K562 (cell line): Measurements from ENCODE around the gene UTP25. TPM values are rescaled to one million over a fixed set of nuclear protein-coding genes. Genes with fewer than 3 reads are reported as not detected.

Experiments
- ATAC-seq: fragments of 200-7000 bp; cut with Tn5 transposase; 3 replicates; pipeline ENCODE4 v1.9.1; 2020; ENCODE audit warnings: moderate library complexity
- BruUV-seq: library from RNA; stranded (reverse); fragments of 400-500 nt; replicated peaks from 2 replicates; lab custom pipeline; 2021; lab: Mats Ljungman, UMichigan
- CTCF ChIA-PET: fragments of 300-600 bp; formaldehyde crosslinking; extraction: SDS; loops from one replicate; lab custom pipeline; 2021; ENCODE audit warnings: low intra/inter-chr PET ratio; lab: Yijun Ruan, JAX
- POLR2A ChIA-PET: fragments of 300-600, 350-650 bp; sonication (Branson Sonifier 250); formaldehyde crosslinking; extraction: SDS; loops from one replicate; lab custom pipeline; 2021; ENCODE audit warnings: antibody characterized with exemption, inconsistent platforms; lab: Yijun Ruan, JAX
- DNase-seq, 4 experiments: peaks; one replicate each; pipeline versions ENCODE4 v3.0.0 to v3.0.0-alpha.2; 2011 to 2018; ENCODE audit warnings: low spot score in 3 of 4, mixed read lengths in 3 of 4; ENCODE audit errors: extremely low read depth in 1 of 4
- FAIRE-seq: peaks from 2 replicates; lab custom pipeline; 2011; peaks lifted over from hg19 to GRCh38; lab: Jason Lieb, UNC
- H2AFZ ChIP-seq: 2 replicates; pipeline ENCODE4 v1.6.0; 2011; ENCODE audit warnings: low read depth, low read length, control low read depth, inconsistent platforms
- H3K27ac ChIP-seq: fragments of 200-600 bp; 3 replicates; pipeline ENCODE4 v1.8.0; 2011; ENCODE audit warnings: low read depth, mild to moderate bottlenecking, control low read depth, inconsistent platforms, low read length, moderate library complexity, mixed read lengths; ENCODE audit errors: extremely low read depth
- H3K27me3 ChIP-seq, 2 experiments: fragments of 300-600 bp in 1 of 2; 2 replicates in 1 of 2; 3 replicates in 1 of 2; pipeline versions ENCODE4 v1.6.0 to v1.8.0; 2011; ENCODE audit warnings: inconsistent platforms in 2 of 2, low read length in 2 of 2, mild to moderate bottlenecking in 1 of 2, mixed read lengths in 1 of 2, moderate library complexity in 1 of 2; ENCODE audit not compliant: control insufficient read depth in 2 of 2, insufficient read depth in 2 of 2
- H3K36me3 ChIP-seq: fragments of 300-600 bp; 3 replicates; pipeline ENCODE4 v1.8.0; 2011; ENCODE audit warnings: mild to moderate bottlenecking, low read length, inconsistent platforms; ENCODE audit not compliant: control insufficient read depth, insufficient read depth
- H3K4me1 ChIP-seq, 2 experiments: fragments of 200-600 bp in 1 of 2; replicated peaks in 1 of 2; 2 replicates in 1 of 2; 3 replicates in 1 of 2; pipeline versions ENCODE4 v1.5.1 to v1.8.0; 2011; ENCODE audit warnings: inconsistent platforms in 2 of 2, low read length in 2 of 2, mild to moderate bottlenecking in 1 of 2, mixed read lengths in 1 of 2, moderate library complexity in 1 of 2; ENCODE audit not compliant: control insufficient read depth in 2 of 2, insufficient read depth in 2 of 2
- H3K4me2 ChIP-seq: 2 replicates; pipeline ENCODE4 v1.6.1; 2011; ENCODE audit warnings: low read length, control low read depth, inconsistent platforms, mixed read lengths; ENCODE audit not compliant: insufficient read depth
- H3K4me3 ChIP-seq: fragments of 200-600 bp; sonication (generic), shearing (Covaris generic); 2 replicates; pipeline ENCODE4 v1.5.1; 2016; ENCODE audit warnings: control low read depth, inconsistent platforms
- H3K79me2 ChIP-seq: fragments of 200-600 bp; 3 replicates; pipeline ENCODE4 v1.8.0; 2011; ENCODE audit warnings: low read length, inconsistent platforms; ENCODE audit not compliant: control insufficient read depth, insufficient read depth
- H3K9ac ChIP-seq, 2 experiments: 2 replicates each; pipeline versions ENCODE4 v1.6.0 to v1.6.1; 2011; ENCODE audit warnings: low read depth in 2 of 2, low read length in 2 of 2, control low read depth in 1 of 2, inconsistent platforms in 1 of 2, mild to moderate bottlenecking in 1 of 2, mixed read lengths in 1 of 2; ENCODE audit not compliant: insufficient read depth in 1 of 2
- H3K9me1 ChIP-seq: one replicate; pipeline ENCODE4 v1.6.0; 2011; ENCODE audit warnings: inconsistent platforms, mild to moderate bottlenecking, low read length, moderate library complexity; ENCODE audit not compliant: control insufficient read depth, insufficient read depth
- H3K9me3 ChIP-seq: replicated peaks from 2 replicates; pipeline ENCODE4 v1.5.1; 2011; ENCODE audit warnings: low read depth, low read length, inconsistent platforms; ENCODE audit not compliant: control insufficient read depth, insufficient read depth
- H4K20me1 ChIP-seq: replicated peaks from 2 replicates; pipeline ENCODE4 v1.6.1; 2011; ENCODE audit warnings: low read length, inconsistent platforms, mixed read lengths; ENCODE audit not compliant: control insufficient read depth, insufficient read depth
- ARHGAP35 ChIP-seq: fragments of 450-650 bp; IDR thresholded peaks from 2 replicates; pipeline ENCODE4 v1.6.1; 2018; ENCODE audit not compliant: partially characterized antibody
- BCL6 ChIP-seq: fragments of 250-450 bp; sonication (Bioruptor Pico); IDR thresholded peaks from 2 replicates; pipeline ENCODE4 v1.4.0; 2020
- BRD9 ChIP-seq: fragments of 450-650 bp; IDR thresholded peaks from 2 replicates; pipeline ENCODE4 v1.6.1; 2018; ENCODE audit warnings: low read depth; ENCODE audit not compliant: partially characterized antibody
- CAMTA2 ChIP-seq: fragments of 250-450 bp; sonication (Bioruptor Pico); conservative IDR thresholded peaks from 2 replicates; pipeline ENCODE4 v1.5.1; 2022
- CREB1 ChIP-seq, 2 experiments: sonication (generic) in 1 of 2; formaldehyde crosslinking in 1 of 2; IDR thresholded peaks; 2 replicates each; pipeline versions ENCODE4 v1.6.1 to v1.8.0; 2012 to 2022; ENCODE audit warnings: inconsistent platforms in 1 of 2, mild to moderate bottlenecking in 1 of 2, missing genetic modification reagents in 1 of 2, moderate library complexity in 1 of 2
- E2F3 ChIP-seq: fragments of 250-450 bp; sonication (Bioruptor Pico); IDR thresholded peaks from 2 replicates; pipeline ENCODE4 v1.4.0; 2020; ENCODE audit warnings: mild to moderate bottlenecking
- EGR1 ChIP-seq: fragments of 450-650 bp; conservative IDR thresholded peaks from 2 replicates; pipeline ENCODE4 v1.6.1; 2017; ENCODE audit warnings: mild to moderate bottlenecking
- HIVEP1 ChIP-seq: fragments of 250-450 bp; sonication (Bioruptor Pico); IDR thresholded peaks from 2 replicates; pipeline ENCODE4 v1.4.0; 2020; ENCODE audit warnings: mild to moderate bottlenecking
- MCM7 ChIP-seq, 2 experiments: fragments of 450-650 bp; IDR thresholded peaks; 2 replicates each; pipeline ENCODE4 v1.6.1; 2016 to 2018
- PATZ1 ChIP-seq: fragments of 250-450 bp; sonication (Bioruptor Pico); IDR thresholded peaks from 2 replicates; pipeline ENCODE4 v1.5.0; 2020; ENCODE audit warnings: mild to moderate bottlenecking, borderline replicate concordance
- POLR2AphosphoS2 ChIP-seq: IDR thresholded peaks from 2 replicates; pipeline ENCODE4 v1.6.1; 2012; ENCODE audit warnings: low read length, improper control_type of control experiment
- PTTG1 ChIP-seq: fragments of 450-650 bp; IDR thresholded peaks from 2 replicates; pipeline ENCODE4 v1.6.1; 2016; ENCODE audit warnings: low read depth, mild to moderate bottlenecking, missing genetic modification characterization, missing compliant biosample characterization
- SMC3 ChIP-seq: conservative IDR thresholded peaks from 2 replicates; pipeline ENCODE4 v1.6.1; 2011; ENCODE audit warnings: low read depth, low read length, improper control_type of control experiment; ENCODE audit not compliant: insufficient read depth
- ZBED1 ChIP-seq: IDR thresholded peaks from 2 replicates; pipeline ENCODE4 v1.6.1; 2014
- ZBTB26 ChIP-seq: fragments of 450-650 bp; formaldehyde crosslinking; IDR thresholded peaks from 2 replicates; pipeline ENCODE4 v1.4.0; 2022; ENCODE audit warnings: missing genetic modification characterization
- ZNF431 ChIP-seq: sonication (generic); formaldehyde crosslinking; IDR thresholded peaks from 2 replicates; pipeline ENCODE4 v1.8.0; 2022; ENCODE audit warnings: mild to moderate bottlenecking, missing genetic modification reagents
- WGBS: fragments of 100-300 bp; shearing (Covaris generic); methylation state at CpG from one replicate; pipeline ENCODE4 v1.1.6; 2016; ENCODE audit warnings: low coverage, mixed read lengths; ENCODE audit not compliant: insufficient coverage; ENCODE audit errors: missing lambda C conversion rate; 5-methylcytosine and 5-hydroxymethylcytosine counted together
- in situ Hi-C: fragments of 300-500 bp; cut with MboI; formaldehyde crosslinking; loops from 4 replicates; pipeline ENCODE4 v1.15.0; 2018; ENCODE audit warnings: inconsistent platforms, mixed read lengths
- intact Hi-C: fragments of 100-400 bp; cut with micrococcal nuclease; formaldehyde crosslinking; loops from 2 replicates; pipeline ENCODE4 v1.14.2; 2022
- polyA plus RNA-seq, 8 experiments: library from polyadenylated mRNA; depleted of rRNA in 4 of 8; stranded (reverse) in 5 of 8; unstranded in 3 of 8; fragments of >200 nt; fragmentation: Nextera tagmentation in 2 of 8; fragmentation: Illumina TruSeq in 1 of 8; extraction: Ambion mirVana in 2 of 8; extraction: Trizol in 1 of 8; gene quantifications; 2 replicates each; pipeline versions ENCODE4 v1.2.1 to v1.2.3, GENCODE V29; 2011 to 2014; ENCODE audit warnings: inconsistent platforms in 1 of 8, missing spikeins in 1 of 8
- total RNA-seq, 7 experiments: library from RNA; depleted of rRNA in 6 of 7; stranded (reverse); fragments of >200 nt in 6 of 7; fragmentation: Illumina TruSeq in 2 of 7; extraction: Trizol in 2 of 7; gene quantifications; 2 replicates each; pipeline versions ENCODE4 v1.2.1 to v1.2.3, GENCODE V29; 2011 to 2021; ENCODE audit warnings: low replicate concordance in 1 of 7

The UTP25 gene
- total and polyA plus RNA-seq, 9 of the 15 experiments (the other 6 are each of a cell fraction or from before 2014, with no cell fraction given), result 5.7 to 17.6 (median 12.0) TPM

DNA sequence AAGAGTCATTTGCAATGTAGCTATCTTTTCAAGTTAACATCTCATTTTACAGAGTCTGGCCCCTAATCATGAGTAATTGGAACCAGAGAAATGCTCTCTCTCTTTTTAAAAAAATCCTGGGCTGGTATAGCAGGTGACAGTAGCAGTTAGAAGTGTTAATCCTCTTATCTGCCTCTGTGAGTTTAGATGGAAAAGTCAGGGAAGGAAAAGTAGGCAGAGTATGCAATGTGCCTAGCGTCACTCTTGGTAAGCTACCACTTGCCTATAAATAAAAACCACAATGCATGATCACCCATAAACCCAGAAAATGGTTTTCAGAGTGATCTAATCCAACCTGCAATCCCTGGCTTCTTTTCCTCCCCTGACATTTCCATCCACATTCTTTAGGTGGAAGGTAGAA lies 43.2 kb downstream of the UTP25 start:
- H3K9ac ChIP-seq, result no peak overlapping the region
- ChIA-PET CTCF (no interaction called here), POLR2A (no interaction called here)
- no peaks in the 10 kb centered on the region for H4K20me1 ChIP-seq
- H3K27ac ChIP-seq, result no peak overlapping the region
- in situ Hi-C loops (loop anchor here (25.0 kb wide), 1 partner anchor 1266 kb away; the partner anchor contains the start of gene KCNH1), intact Hi-C loops (no loop called here)
- no peaks in the 10 kb centered on the region for H3K36me3 ChIP-seq
- H3K4me2 ChIP-seq, result no peak overlapping the region
- WGBS, result 0% methylated on average over 1 of the region's 1 CpG
- ATAC-seq, result no peak
- H3K4me1 ChIP-seq, result no peaks in the 10 kb centered on the region
- no TSS peak for BruUV-seq
- DNase-seq, result no peak
- H3K27me3 ChIP-seq, result no peaks in the 10 kb centered on the region
- H3K9me3 ChIP-seq, result no peaks in the 10 kb centered on the region
- no peak overlapping the region for H3K4me3 ChIP-seq
- TF ChIP-seq E2F3 (no peak), BCL6 (no peak), MCM7 (IDR thresholded peaks at IDR 0.05) (no peak), PATZ1 (CRISPR knock-in tag) (no peak), EGR1 (no peak), CAMTA2 (no peak), ARHGAP35 (no peak), HIVEP1 (CRISPR knock-in tag) (no peak), ZBED1 (no peak), ZBTB26 (CRISPR knock-in tag) (no peak), POLR2AphosphoS2 (no peak), ZNF431 (CRISPR knock-in tag) (no peak), BRD9 (no peak), SMC3 (no peak), PTTG1 (tag) (no peak), CREB1 (IDR thresholded peaks at IDR 0.05) (no peak), CREB1 (CRISPR knock-in tag; IDR thresholded peaks at IDR 0.05) (no peak)
- H3K9me1 ChIP-seq, result no peaks in the 10 kb centered on the region
- no peaks in the 10 kb centered on the region for H3K79me2 ChIP-seq
- FAIRE-seq, result no peak
- no peak overlapping the region for H2AFZ ChIP-seq
